Loucy (cell line): ENCODE measurements around the gene POTEJ.
"Not testable (repeated sequence)": the region's sequence is repeated elsewhere in the genome, so short reads cannot be mapped to it uniquely, and the experiment has no call there.

Experiments
- CTCF ChIP-seq: fragments of 200-600 bp; sonication (generic); conservative IDR thresholded peaks from 2 replicates; pipeline ENCODE4 v1.5.1; 2014; ENCODE audit warnings: mild to moderate bottlenecking, antibody characterized with exemption, low read length
- EZH2phosphoT487 ChIP-seq: fragments of 200-600 bp; IDR thresholded peaks from 2 replicates; pipeline ENCODE4 v1.6.1; 2018; ENCODE audit warnings: antibody characterized with exemption, mild to moderate bottlenecking, moderate library complexity, borderline replicate concordance

- not testable (repeated sequence) for TF ChIP-seq CTCF, EZH2phosphoT487
Measured at GRCh38 chr2:130609002-130609920, 2.0 kb upstream of the POTEJ start.
